ENCODE data around the gene CDC42BPA. TPM values are rescaled to one million over a fixed set of nuclear protein-coding genes. Genes with fewer than 3 reads are reported as not detected.
"Not testable (repeated sequence)": the region's sequence is repeated elsewhere in the genome, so short reads cannot be mapped to it uniquely, and the experiment has no call there.

CDC42BPA gene
- polyA plus RNA-seq, 3 donors: 5.4 to 14.5 (median 11.7) TPM

- WGBS, 3 donors: 50 to 89% (median 78%) methylated on average over 1 of the region's 1 CpG
- H3K27ac ChIP-seq (ENCODE audit: low read depth, low read length): no peak overlapping the region
Observed at GRCh38 chr1:227124473-227124872, 193.8 kb downstream of the CDC42BPA start.

DNA sequence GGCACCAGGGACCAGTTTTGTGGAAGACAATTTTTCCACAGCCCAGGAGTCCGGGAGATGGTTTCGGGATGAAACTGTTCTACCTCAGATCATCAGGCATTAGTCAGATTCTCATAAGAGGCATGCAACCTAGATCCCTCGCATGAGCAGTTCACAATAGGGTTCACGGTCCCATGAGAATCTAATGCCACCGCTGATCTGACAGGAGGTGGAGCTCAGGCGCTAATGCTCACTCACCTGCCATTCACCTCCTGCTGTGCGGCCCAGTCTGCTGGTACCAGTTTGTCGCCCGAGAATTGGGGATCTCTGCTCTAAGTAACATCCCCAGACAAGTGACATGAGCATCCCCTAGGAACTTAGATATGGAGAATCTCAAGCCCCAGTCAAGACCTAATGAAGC, 197.5 kb downstream of the CDC42BPA start:
- H3K27ac ChIP-seq (ENCODE audit: low read depth, low read length): no peak overlapping the region
- 53 to 91% (median 84%) methylated on average over 9 of the region's 9 CpGs for WGBS, 3 donors

DNA sequence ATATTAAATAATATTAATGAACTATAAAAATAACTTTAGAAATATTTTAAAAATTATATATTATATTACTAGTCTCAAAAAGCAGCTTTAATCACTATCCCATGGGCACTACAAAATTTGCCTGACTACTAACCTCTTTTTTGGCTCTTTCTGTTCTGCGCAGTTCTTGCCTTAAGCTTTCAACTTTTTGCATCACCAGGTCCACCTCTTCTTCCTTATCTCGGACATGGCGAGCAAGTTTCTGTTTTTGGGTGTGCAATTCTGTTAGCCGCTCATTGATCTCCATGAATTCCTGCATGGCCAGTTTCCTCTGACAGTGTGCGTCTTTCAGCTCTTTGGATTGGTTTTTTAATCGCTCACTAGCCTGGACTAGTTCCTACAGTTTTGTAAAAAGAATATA, 205.8 kb downstream of the CDC42BPA start:
- whole genome bisulfite sequencing, 3 donors: 97 to 99% (median 97%) methylated on average over 6 of the region's 6 CpGs
- H3K27ac ChIP-seq (ENCODE audit: low read depth, low read length): no peak overlapping the region

- H3K27ac ChIP-seq (ENCODE audit: low read depth, low read length): no peak overlapping the region
- 92 to 97% (median 92%) methylated on average over 2 of the region's 2 CpGs for WGBS, 3 donors
Observed at GRCh38 chr1:227111782-227112181, 206.5 kb downstream of the CDC42BPA start.

GRCh38 chr1:227105291-227105690, 213.0 kb downstream of the CDC42BPA start:
- 95 to 97% (median 96%) methylated on average over 3 of the region's 3 CpGs for WGBS, 3 donors
- H3K27ac ChIP-seq (ENCODE audit: low read depth, low read length): not testable (repeated sequence)

DNA sequence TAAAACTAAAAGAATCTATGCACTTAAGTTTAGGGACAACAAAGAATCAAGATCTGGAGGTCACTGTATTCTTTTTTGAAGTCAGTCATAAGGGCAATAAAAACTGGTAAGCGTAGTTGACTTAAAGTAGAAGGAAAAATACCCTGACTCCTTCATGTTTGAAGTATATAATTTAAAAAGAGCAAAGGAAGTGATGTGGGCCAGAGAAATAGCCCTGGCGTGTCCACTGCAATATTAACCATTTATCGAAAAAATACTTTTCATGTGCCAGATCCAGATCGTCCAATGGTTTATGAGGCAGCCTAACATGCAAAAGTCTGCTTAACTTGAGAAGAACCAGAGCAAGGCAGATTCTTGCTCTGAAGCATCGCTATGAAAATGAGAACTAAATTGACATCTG, 216.2 kb downstream of the CDC42BPA start:
- H3K27ac ChIP-seq (ENCODE audit: low read depth, low read length): no peak overlapping the region
- 86 to 94% (median 90%) methylated on average over 5 of the region's 5 CpGs for WGBS, 3 donors

- 29 to 93% (median 85%) methylated on average over 2 of the region's 2 CpGs for WGBS, 3 donors
- H3K27ac ChIP-seq (ENCODE audit: low read depth, low read length): no peak overlapping the region
Observed at GRCh38 chr1:227094249-227094966, 223.9 kb downstream of the CDC42BPA start.

- H3K27ac ChIP-seq (ENCODE audit: low read depth, low read length): no peak overlapping the region
- 92 to 100% (median 95%) methylated on average over 1 of the region's 1 CpG for WGBS, 3 donors
Observed at GRCh38 chr1:227093309-227093708, 225.0 kb downstream of the CDC42BPA start.

GRCh38 chr1:227092069-227092468, 226.2 kb downstream of the CDC42BPA start:
- H3K27ac ChIP-seq (ENCODE audit: low read depth, low read length): no peak overlapping the region
- 92 to 98% (median 97%) methylated on average over 1 of the region's 1 CpG for WGBS, 3 donors

DNA sequence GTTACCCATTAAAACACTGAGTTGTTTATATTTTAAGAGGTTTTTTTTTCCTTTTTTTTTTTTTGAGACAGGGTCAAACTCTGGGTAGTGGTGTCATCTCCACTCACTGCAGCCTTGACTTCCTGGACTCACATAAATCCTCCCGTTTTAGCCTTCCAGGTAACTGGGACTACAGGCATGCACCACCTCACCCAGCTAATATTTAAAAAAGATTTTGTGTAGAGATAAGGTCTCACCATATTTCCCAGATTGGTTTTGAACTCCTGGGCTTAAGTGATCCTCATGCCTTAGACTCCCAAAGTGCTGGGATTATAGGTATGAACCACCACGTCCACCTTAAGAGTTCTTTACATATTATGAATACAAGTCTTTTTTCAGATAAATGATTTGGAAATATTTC, 231.7 kb downstream of the CDC42BPA start:
- H3K27ac ChIP-seq (ENCODE audit: low read depth, low read length): no peak overlapping the region
- WGBS, 3 donors: 85 to 93% (median 93%) methylated on average over 2 of the region's 2 CpGs

DNA sequence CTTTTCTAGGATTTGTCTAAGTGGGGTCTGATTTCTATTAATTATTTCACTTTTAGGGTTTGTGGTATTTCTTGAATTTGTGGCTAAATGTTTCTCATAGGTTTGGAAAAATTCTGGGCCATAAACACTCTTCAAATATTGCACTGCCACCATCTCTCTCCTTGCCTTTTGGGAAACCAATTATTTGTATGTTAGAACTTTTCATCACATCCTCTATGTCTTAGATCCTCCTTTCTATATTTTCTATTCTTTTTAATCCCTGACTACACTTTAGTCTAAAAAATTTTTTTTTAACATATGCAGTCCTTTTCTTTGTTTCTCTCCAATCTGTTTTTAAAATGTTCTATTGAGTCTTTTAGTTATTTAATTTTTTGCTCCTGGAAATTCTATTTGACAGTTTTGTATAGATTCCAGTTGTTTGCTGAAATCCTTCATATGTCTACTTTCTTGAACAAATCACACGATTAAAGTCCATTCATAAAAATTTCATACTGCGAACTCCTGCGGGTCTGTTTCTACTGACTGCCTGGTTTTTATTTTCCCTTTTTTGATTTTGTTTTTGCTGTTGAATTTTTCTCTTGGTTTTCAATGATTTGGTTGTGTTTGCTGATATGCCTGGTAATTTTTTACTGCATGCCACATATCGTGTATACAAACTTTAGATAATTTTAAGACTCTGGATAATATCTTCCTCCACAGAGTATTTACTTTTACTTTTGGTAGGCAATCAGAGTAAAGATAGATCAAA, 235.1 kb downstream of the CDC42BPA start:
- H3K27ac ChIP-seq (ENCODE audit: low read depth, low read length): no peak overlapping the region
- WGBS, 3 donors: 84 to 98% (median 96%) methylated on average over 4 of the region's 4 CpGs

DNA sequence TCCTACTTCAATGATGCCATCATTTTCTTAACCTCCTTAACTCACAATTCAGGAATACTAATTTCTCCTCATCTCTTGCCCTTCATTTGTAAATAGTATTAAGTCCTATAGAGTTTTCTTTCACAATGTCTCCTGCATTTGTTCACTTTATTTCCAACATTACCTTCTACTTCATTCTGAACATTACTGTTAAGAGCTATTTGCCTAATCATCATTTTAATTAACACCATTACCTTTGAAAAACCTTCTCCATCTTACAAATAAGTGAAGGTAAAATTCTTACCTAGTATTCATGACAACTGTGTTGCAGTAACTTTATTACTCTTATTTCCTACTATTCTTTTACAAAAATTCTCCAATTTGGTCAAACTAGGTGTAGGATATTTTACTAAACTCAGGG, 240.5 kb downstream of the CDC42BPA start:
- H3K27ac ChIP-seq (ENCODE audit: low read depth, low read length): no peak overlapping the region

DNA sequence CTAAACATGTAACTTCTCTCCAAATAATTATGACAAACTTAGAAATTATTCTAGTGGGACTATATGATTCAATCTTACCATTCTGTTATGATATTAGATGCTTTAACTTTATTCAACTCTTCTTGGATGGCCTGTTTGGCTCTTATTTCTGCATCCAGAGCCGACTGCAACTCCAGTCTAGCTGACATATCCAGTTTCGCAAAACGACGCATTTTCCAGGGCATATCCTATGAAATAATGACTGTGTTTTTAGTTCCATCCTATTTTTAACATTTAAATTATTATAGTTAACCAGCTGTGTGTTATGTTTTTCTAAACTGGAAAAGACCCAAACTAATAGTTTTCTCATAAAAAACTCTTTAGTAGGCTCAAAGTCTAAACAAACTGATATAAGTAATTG, 244.5 kb downstream of the CDC42BPA start:
- WGBS, 3 donors: 77 to 91% (median 89%) methylated on average over 4 of the region's 4 CpGs

DNA sequence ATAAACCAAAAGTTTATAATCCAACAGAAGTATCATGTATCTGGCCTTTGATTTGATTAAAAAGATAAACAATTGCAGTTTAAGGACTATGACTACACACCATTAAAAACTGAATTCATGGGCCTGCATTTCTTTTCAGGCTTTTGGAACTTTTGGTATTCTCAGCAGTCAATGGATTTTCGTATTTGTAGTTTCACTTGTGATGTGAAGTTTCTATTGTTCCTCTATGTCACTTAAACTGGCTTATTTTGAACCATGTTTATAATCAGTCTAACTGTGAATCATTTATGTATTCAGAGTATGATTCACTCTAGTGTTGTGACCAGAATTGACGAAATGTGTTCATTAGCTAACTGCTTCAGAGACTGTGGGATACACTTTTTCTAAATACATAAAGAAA, 245.3 kb downstream of the CDC42BPA start:
- 83% methylated on average over 2 of the region's 2 CpGs for whole genome bisulfite sequencing, 3 donors

More for the DNA sequence above, 244.5 kb downstream of the CDC42BPA start:
- H3K27ac ChIP-seq (ENCODE audit: low read depth, low read length): no peak overlapping the region

DNA sequence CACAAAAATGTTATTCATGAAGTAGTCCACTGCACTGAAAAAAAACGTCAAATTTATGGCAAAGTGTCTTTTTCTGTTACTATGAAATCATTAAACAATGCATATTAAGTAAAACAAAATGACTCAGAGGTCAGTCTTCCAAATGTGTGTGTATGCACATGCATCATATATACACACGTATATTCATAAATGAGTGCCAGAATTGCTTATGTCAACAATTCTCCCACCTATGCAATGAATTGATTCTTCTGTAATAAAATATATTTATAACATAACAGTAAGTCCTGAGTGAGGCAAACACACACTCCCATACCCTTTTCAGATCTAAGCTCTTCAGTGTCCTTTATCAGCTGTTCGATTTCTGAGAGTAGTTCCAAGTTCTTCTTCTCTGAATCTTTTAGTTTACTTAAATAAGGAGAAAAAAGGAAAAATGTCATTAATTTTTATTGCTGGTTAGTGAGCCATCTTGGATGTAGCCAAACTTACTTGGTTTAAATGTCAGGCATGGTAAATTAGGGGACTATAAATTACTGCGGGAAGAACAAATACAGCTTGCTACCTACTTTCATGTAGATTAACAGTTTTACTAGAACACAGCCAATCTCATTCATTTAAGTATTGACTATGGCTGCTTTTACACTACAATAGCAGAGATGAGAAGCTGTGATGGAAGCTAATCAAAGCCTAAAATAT, 246.3 kb downstream of the CDC42BPA start:
- WGBS, 3 donors: 79 to 89% (median 84%) methylated on average over 4 of the region's 4 CpGs
- H3K27ac ChIP-seq (ENCODE audit: low read depth, low read length): no peak overlapping the region

More for the DNA sequence above, 245.3 kb downstream of the CDC42BPA start:
- H3K27ac ChIP-seq (ENCODE audit: low read depth, low read length): no peak overlapping the region

DNA sequence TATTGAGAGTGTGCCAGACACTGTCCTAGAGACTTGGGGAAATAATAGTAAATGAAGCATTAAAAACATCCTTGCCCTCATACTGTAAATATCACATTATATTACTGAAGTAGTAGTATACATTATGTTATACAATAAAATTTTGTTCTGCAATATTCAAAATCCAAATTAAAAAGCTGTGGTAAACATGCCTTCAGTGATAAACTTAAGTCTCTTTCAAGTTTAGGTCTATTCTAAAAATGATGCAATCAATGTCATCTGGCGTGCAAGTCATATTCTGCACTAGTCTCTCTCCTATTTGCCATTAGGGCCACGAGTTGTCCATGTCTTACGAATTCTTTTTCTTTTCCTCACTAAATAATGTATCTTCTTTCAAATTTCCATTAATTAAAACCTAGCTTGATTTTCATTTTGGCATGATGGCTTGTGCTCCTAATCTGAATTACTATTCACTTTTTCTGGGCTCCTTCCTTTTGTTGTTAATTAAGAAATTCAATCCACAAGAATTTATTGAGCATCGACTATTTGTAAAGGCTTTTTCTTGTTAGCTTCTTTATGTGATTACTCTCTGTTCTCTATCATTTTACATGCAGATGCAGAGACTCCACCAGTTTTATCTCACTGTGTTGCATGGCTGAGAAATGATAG, 247.5 kb downstream of the CDC42BPA start:
- 84 to 91% (median 87%) methylated on average over 4 of the region's 4 CpGs for WGBS, 3 donors
- H3K27ac ChIP-seq (ENCODE audit: low read depth, low read length): no peak overlapping the region

DNA sequence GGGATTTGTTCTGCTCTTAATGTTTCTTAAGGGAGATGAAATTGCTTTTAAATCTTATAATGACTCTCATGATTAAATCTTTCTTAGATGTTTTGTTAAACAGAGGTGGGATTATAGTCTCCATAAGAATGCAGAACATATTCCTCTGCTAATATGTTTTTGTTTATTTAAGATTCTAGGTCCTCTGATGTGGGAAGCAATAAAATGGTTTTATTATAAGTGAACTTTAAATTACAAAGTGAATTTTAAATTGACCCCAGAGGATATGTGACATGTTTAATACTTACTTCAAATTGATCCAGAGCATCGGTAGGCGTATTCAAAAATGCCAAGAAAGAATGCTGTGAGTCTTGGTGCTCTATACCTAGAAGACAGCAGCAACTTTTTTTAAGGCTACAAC, 248.8 kb downstream of the CDC42BPA start:
- no peak overlapping the region for H3K27ac ChIP-seq (ENCODE audit: low read depth, low read length)
- WGBS, 3 donors: 93 to 99% (median 97%) methylated on average over 2 of the region's 2 CpGs

DNA sequence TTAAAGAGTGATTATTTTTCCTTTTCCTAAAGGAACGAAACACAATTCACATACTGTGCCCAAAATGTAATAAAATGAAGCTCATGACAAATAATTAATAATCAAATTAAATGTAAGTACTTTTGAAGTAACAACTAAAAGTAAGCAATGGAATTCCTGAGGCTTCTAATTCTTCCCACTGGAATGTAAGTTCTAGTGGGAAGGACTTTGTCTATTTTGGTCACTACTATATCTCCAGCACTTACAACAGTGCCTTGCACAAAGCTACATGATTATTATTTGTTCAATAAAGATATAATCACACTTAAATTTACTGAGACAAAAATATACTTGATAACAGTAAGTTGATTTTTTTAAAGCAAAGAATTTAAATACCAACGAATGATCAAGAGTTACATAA, 249.4 kb downstream of the CDC42BPA start:
- H3K27ac ChIP-seq (ENCODE audit: low read depth, low read length): no peak overlapping the region
- WGBS, 3 donors: 65 to 86% (median 79%) methylated on average over 2 of the region's 2 CpGs

DNA sequence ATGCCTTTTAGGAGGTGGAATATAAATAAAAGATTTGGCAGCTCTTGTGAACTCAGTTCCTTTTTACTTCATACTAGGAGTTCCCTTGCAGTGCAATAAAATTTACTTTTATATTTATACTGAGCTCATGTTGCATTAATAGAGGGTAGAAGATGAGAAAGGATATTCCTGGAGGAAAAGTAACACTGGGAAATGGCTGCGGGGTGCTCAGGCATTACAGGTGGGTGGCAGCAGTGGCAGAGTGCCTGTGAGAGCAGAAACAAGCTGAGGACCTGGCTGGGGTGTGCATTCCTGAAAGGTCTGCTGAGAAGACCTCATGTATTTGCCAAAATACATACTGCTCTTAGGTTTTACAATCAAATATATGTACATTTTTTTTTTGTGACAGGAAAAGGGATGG, 251.3 kb downstream of the CDC42BPA start:
- H3K27ac ChIP-seq (ENCODE audit: low read depth, low read length): no peak overlapping the region
- 88 to 98% (median 88%) methylated on average over 1 of the region's 1 CpG for WGBS, 3 donors

All from adipose tissue (tissue), 3 donors.